Ureter (tissue), 1 donor: ENCODE data around the gene CCDC180. TPM values are rescaled to one million over a fixed set of nuclear protein-coding genes. Genes with fewer than 3 reads are reported as not detected.
"Not testable (repeated sequence)": the region's sequence is repeated elsewhere in the genome, so short reads cannot be mapped to it uniquely, and the experiment has no call there.

Experiments used
- DNase-seq: peaks from one replicate; pipeline ENCODE4 v3.0.0-alpha.2; 2020; ENCODE audit warnings: low spot score
- total RNA-seq: library from RNA; stranded (reverse); gene quantifications from one replicate; pipeline ENCODE4 v1.2.4, GENCODE V29; 2023
- donor health status: DM: yes; HTN: yes; CAD: no.

CCDC180 gene
- total RNA-seq, 1 donor from 2014 or later = 7.5 TPM

DNA sequence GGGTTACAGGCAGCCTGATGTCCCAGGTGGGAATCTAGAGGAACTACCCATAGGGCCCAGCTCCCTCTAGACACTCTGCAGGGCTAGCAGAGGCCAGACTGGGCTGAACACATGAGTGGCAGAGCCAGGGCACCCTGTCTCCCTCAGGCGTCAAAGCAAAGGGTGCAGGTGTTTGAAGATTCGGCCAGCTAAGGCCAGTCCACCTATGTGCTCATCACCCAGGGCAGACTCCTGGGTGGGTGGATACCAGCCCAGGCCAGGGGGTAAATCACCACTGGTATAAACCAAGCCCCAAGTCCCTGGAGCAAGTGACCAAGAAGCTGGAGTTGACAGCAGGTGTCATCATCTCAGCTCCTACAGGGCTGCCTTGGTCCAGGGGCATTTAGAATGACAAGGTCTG lies 3.4 kb downstream of the CCDC180 start:
- no peak for DNase-seq

DNA sequence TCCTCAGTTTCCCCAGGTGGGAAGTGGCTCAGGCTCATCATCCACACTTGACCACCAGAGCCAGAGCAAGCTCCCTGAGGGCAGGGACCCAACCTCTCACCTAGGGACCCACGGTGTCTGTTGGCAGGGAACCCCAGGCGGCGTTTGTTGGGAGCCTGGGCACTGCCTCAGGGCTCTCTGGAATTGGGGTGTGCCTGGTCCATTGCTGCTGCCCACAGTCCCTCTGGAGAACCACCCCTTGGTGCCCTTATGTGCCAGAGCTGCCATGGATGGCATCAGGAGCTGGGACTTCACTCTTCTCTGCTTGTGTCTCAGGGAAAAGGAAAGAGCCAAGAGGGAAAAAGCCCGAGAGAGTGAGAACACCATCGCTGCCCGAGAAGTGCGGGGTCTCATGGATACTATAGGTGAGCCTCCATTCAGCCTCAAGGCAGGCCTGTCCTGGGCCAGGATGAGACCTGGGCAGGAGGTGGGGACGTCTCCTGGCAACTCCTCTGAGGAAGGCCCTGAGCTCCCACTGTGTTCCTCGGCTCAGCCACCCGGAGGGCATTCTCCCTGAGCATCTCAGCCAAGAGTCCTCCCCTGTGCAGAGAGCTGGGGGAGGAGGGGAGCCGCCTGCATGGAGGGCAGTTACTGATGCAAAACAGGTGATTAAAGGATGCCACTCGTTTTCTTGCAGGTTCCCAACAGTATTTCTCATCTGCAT lies 4.5 kb downstream of the CCDC180 start:
- no peak for DNase-seq

- DNase-seq = no peak
These were observed 5.1 kb downstream of the CCDC180 start for GRCh38 chr9:97312556-97312955.

DNA sequence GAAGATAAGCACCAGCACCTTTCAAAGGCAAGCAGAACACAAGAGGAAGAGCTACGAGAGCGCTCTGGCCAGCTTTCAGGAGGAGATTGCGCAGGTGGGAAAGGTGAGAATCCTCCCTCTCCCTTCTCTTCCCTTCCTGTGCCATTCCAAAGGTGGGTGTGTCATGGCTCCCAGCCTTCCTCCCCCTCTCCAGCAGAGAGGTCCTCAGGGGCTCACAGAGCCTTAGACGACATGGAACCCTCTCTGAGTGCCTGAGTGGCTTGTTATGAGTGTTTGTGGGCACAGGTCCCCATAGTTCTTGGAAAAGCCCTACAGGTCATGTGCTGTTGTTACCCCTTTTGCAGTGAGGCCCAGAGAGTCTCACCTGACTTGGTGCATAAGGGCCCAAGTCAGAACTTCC lies 5.8 kb downstream of the CCDC180 start:
- DNase-seq = no peak

GRCh38 chr9:97313746-97314145 lies 6.3 kb downstream of the CCDC180 start:
- DNase-seq = no peak

GRCh38 chr9:97314503-97314902 lies 7.0 kb downstream of the CCDC180 start:
- DNase-seq = no peak

DNA sequence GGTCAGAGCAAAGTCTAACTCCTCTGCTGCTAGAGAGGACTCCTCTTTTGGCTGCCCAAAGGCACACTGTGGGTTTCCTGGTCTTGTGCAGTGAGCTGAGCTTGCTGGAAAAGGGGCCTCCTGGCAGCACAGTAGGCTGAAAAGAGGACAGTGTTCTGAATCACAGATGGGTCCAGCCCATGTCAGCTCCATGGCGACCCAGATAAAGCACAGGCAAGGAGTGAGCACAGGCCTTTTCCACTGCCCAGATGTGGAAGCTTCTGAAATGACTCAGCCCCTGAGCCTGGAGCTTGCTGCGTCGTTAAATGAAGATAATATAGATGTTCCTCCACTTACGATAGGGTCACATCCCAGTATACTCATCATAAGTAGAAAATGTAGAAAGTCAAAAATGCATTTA lies 8.1 kb downstream of the CCDC180 start:
- no peak for DNase-seq

DNA sequence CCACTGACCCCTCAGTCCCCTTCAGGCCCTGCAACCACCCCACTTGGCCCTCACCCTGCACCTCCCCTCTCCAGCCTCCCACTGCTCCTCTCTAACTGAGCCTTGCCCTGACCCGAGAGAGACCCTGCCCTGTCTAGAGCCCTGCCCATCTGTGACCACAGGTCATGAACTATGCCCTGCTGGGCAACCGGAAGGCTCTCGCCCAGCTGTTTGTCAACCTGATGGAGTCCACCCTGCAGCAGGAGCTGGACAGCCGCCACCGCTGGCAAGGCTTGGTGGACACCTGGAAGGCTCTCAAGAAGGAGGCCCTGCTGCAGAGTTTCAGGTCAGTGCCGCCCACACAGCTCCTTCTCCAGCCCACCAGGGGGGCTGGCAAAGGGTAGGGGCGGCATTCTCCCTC lies 9.4 kb downstream of the CCDC180 start:
- DNase-seq = no peak

DNA sequence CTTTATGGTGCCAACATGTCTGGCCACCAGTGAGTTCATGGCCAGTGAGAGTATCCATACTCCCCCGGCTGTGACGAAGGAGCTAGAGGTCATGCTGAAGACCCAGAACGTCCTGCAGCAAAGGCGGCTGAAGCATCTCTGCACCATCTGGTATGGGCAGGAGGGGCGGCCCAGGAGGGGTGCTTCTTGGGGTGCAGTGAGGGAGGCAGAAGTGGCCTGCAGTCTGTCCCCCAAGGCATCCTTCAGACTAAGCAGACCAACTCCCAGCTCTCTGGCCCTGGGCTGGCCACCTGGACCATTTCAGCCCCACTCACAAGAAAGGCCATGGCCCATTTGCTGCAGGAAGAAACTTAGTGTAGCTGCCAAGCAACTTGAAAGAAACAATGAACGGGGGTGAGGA lies 11.0 kb downstream of the CCDC180 start:
- no peak for DNase-seq

DNA sequence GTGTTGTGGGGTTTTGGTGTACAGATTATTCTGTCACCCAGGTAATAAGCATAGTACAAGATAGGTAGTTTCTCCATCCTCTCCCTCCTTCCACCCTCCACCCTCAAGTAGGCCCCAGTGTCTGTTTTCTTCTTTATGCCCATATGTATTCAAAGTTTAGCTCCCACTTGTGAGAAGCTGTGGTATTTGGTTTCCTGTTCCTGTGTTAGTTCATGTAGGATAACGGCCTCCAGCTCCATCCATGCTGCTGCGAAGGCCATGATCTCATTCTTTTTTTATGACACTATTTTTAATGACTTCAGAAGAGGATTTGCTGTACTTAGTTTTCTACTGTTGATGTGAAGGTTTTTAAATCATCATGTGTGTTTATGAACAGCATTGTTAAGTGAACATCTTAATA lies 11.9 kb downstream of the CCDC180 start:
- DNase-seq = no peak

GRCh38 chr9:97320080-97320642 lies 12.7 kb downstream of the CCDC180 start:
- no peak for DNase-seq

GRCh38 chr9:97321251-97321650 lies 13.8 kb downstream of the CCDC180 start:
- DNase-seq = no peak

DNA sequence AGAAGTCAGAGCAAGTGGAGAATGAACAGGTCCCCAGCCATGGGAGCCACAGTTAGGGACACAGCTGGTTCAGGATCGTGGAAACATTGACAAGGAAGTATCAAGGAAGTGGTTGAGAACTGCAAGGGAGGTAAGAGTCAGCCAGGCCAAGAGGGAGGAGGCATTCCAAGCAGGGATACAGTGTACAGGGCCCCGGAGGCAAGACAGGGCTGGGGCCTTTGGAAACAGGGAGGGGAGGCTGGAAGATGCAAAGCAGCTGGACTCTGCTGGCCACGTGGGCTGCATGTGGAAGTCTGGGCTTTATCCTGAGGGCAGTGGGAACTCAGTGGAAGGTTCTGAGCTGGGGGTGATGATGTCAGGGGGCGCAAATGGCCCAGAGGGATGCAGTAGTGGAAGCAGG lies 14.2 kb downstream of the CCDC180 start:
- DNase-seq = no peak

DNA sequence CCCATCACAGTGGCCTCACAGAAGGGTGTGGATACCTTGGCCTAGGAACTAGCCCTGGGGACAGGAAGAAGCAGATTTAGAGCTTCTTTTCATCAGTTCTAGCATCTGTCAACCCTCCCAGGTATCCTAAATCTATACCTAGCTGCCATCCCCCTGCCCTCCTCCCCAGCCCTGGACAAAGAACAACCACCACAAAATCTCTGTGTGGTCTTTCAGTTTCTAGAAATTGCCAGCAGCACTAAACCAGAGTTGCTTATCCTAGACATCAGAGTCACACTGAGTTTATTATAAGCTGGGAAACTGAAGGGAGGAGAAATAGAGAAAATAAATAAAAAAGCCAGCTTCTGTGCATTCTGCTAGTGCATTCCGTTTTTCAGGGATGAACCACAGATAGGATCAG lies 14.6 kb downstream of the CCDC180 start:
- DNase-seq = no peak

DNA sequence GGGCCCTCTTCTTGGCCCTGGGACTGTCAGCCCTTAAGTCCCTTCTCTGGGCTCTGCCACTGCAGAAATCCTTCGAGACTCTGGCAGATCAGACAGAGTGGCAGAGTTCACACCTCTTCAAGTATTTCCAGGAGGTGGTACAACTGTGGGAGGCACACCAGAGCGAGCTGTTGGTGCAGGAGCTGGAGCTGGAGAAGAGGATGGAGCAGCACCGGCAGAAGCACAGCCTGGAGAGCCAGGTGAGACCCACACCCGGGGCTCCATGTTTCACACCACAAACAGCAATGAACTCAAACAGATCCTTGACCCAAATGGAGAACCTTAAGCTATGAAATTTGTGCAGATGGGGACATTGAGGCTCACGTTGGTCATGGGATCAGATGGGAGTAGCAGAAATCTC lies 17.5 kb downstream of the CCDC180 start:
- DNase-seq = no peak

- DNase-seq = no peak
These were observed 20.1 kb downstream of the CCDC180 start for GRCh38 chr9:97327562-97327961.

GRCh38 chr9:97332993-97333392 lies 25.5 kb downstream of the CCDC180 start:
- DNase-seq = no peak

GRCh38 chr9:97335622-97336021 lies 28.2 kb downstream of the CCDC180 start:
- not testable (repeated sequence) for DNase-seq

DNA sequence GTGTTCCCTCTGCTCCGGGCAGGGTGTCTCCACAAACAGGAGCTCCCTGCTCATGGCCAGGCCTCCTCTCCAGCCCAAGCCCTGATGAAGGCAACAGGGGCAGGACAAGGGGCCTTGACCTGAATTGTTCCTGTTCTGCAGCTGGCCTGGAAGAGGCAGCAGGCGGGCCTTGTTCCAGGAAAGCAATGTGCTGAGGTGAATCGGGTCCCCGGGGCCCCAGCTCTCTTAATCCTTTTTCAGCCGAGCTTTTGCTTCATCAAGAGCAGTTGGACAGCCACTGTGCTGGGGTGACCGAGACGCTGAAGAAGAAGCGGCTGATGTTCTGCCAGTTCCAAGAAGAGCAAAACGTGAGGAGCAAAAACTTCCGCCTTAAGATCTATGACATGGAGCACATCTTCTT lies 41.4 kb downstream of the CCDC180 start:
- no peak for DNase-seq

- DNase-seq = no peak
These were observed 41.9 kb downstream of the CCDC180 start for GRCh38 chr9:97349400-97349799.

DNA sequence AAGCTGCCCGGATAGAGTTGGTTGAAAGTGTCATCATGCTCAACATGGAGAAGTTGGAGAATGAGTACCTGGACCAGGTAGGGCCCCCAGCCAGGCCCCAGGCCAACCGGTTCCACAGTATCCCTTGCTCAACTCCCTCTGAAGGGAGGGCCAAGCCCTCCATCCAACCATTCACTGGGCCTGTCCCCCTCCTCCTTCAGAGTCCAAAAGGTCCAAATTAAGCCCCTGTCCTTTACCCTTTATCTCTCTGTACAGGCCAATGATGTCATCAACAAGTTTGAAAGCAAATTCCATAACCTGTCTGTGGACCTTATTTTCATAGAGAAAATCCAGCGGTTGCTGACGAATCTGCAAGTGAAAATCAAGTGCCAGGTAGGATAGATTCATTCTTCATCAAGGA lies 47.2 kb downstream of the CCDC180 start:
- no peak for DNase-seq

GRCh38 chr9:97357056-97357455 lies 49.6 kb downstream of the CCDC180 start:
- DNase-seq = no peak
